ENCODE measurements around the gene TSC2.

The TSC2 gene

DNA sequence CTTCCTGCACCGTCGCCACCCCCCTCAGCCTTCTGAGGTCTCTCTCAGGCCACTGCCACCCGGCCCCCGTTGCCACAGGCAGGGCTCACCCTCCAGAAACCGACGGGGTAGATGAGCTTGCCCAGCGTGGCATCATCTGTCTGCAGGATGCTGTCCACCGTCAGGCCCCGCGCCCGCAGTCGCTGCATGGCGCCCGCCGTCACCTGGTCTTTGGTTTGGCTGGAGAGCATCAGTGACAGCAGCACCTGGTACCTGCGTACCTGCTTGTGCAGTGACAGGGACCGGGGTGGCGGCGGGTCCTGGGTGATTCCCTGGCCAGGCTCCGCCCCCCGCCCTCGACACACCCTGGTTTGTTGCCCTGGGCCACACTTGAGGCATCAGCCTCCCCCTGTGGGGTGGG is 3.2 kb upstream of the TSC2 start:
- no peak for DNase-seq

DNA sequence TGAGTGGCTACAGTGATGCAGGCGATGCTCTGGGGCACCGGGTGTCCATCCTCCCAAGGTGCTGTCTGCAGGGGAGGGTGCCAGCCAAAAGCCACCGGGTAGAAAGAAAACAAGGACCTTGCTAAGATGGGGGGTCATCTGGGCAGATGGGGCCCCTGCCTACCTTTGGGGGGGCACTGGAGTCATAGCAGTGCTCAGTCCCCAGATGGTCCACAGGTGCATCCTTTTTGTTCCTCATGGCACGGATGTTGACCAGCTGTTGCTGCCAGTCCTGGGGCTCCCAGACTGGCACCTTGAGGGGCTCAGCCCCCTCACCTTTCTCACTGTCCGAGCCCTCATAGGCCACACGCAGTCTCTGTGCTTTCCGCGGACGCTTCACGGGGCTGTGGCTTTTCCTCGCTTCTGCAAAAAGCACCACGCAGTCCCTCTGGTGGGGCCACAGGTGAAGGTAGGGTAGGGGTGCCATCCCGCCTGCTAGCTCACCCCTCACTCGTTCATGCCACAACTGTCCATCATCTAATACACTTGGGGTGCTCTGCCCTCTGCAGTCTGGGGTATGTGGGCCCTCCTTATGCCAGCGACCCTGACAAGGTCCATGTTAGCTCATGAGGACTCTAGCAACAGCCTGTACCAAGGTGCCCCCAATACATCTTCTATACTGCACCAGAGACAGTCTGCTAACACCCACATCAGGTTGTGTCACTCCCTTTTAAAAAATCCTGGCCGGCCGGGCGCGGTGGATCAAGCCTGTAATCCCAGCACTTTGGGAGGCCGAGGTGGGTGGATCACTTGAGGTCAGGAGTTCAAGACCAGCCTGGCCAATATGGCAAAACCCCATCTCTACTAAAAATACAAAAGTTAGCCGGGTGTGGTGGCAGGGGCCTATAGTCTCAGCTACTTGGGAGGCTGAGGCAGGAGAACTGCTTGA is 1.6 kb upstream of the TSC2 start:
- no peak for DNase-seq

DNA sequence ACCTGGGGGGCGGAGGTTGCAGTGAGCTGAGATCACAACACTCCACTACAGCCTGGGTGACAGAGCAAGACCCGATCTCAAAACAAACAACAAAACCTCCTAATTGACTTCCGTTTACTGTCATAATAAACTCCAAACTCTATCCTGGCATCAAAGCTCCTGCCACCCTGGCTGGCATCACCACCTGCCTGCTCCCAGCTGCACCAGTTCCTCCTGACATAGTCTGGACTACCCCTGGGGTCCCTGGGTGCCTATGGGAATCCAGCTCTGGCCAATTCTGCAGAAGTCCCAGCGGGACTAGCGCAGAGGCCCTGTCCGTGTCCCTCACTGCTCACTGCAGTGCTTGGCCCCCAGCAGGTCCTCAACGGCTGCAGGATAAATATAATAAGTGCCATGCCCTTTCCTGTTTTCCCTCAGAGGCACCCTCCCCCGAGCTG is 874 bp upstream of the TSC2 start:
- no peak for DNase-seq

DNA sequence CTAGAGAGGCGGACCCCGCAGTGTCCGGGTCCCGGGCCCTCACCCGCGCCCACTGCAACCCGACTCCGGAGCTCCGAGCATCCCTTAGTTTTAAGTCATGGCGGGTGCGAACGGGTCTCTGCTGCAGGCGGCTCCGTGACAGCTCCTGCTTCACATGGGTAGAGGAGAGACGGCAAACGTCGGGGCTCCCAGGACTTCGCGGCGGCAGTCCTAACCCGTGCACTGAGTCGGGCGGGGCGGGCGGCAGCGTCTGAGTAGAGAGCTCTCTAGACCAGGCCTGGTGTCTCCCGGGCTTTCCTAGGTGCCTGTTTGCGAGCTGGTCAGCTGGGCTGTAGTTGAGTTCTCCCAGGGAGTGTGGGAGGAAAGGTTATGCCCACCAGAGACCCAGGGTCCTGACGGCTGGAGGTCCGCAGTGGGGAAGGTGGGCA is 345 bp downstream of the TSC2 start:
- DNase-seq: no peak

DNA sequence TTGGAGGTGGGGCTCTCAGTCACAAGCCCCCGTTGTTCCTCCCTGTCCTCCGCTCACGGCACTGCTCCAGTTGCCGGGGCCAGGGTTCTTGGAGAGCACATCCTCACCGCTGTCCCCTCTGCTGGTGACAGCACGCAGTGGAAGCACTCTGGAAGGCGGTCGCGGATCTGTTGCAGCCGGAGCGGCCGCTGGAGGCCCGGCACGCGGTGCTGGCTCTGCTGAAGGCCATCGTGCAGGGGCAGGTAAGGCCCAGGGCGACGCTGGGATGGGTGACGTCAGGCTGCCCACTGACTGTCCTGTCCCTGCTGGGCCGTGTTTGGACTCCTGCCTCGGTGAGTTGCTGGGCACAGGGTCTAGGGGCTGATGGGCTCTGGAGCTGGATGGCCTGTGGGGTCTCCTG is 5.4 kb downstream of the TSC2 start:
- no peak for DNase-seq

DNA sequence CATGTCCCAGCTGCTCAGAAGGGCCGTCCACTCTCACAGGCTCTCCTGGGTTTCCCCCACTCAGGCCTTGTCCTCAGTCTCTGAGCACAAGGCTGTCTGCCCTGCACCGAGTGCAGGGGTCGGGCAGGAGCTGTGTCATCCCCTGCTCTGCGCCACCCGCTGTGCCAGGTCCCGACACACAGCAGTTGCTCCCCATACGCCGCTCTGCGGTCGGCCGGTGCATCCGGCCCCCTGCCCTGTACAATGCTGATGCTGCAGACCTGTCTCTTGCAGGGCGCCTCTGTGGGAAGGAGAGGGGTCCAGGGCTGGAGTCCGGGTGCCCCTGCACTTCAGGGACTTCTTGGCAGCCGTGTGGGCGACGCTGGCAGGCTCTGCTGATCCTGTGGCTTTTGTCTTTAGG is 6.1 kb downstream of the TSC2 start:
- DNase-seq: no peak

DNA sequence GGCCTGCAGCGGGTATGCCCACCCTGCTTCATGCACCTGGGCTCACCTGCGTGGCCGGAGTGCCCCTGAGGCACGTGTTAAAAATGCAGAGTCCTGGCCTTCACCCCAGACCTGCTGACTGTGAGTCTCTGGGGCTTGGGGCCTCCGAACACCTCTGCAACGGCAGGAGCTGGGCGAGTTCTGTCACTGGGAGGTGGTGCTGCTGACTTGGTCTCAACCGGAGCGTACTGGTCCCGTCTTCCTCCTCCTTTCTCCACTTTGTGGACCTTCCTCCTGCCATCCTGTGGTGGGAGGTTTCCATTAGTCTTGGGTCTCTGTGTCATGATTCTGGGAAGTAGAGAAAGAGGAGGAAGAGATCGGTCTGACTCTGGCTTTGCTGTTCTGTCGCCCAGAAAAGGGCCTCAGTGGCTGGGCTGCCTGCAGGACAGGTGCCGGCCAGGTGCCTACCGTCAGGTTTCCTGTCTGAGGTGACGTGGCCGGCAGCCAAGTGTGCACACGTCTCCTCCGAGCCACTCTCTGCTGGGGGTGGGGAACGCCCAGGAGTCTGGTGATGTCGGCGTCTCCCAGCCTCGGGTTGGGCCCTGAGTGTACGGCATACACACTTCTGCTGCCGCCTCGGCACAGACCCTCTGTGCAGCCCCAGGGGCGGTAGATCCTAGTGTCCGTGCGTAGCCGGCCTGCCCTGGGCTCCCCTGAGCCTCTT is 6.9 kb downstream of the TSC2 start:
- no peak for DNase-seq

DNA sequence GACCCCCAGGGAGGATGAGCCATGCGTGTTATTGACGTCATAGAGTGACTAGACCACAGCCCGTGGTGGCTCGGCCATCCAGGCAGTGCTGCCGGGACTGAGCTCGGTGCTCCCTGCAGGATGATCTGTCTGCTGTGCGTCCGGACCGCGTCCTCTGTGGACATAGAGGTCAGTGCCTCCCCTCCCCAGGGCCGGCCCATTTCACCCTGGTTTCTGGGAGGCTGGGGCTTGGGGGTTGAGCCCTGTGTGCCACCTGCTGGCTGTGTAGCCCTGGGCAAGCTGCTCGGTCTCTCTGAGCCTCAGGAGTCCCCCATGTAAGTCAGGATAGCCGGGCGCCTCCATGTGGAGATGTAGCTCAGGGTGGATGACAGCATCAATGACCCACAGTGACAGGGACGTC is 8.3 kb downstream of the TSC2 start:
- DNase-seq: no peak

DNA sequence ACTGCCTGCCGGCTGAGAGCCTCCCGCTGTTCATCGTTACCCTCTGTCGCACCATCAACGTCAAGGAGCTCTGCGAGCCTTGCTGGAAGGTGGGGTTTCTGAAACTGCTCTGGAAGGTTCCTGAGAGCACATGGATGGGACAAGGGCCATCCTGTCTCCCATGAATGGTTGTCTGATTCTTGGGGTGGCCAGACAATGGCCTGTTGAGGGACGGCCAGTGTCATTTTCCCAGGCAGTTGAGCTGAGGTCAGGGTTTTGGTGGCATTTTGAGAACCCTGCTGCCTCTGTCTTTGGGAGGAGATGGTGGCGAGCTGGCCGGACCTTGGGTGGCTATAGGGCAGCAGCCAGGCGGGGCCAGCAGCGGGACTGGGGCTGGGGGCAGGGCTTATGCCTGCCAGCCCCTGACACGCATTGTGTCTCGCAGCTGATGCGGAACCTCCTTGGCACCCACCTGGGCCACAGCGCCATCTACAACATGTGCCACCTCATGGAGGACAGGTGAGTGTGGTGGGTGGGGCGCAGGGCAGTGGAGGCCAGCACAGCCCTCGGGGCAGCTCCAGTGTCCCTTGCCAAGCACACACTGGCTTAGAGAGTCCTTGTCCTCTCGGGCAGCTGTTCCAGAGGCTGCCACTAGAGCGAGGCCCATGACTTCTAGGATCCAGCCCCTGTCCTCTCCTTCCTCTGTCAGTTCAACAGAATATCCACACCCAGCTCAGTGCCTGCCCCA is 9.1 kb downstream of the TSC2 start:
- no peak for DNase-seq

DNA sequence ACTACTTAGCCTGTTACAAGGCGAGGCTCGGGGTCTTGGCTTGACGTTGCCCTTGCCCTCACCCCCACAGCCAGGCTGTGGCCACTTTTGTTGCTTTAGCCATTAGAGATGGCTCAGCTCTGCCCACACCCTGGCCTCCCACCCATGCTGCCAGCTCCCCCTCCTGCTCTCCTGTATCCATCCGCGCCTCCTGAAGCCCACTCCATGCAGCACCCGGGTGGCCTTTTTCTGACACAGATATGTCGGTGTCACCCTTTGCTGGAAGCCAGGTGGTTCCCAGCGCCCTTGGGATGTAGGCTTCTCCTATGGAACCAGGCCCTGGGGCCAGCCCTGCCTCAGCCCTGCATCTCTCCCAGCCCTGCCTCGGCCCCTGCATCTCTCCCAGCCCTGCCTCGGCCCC is 9.7 kb downstream of the TSC2 start:
- DNase-seq: no peak

DNA sequence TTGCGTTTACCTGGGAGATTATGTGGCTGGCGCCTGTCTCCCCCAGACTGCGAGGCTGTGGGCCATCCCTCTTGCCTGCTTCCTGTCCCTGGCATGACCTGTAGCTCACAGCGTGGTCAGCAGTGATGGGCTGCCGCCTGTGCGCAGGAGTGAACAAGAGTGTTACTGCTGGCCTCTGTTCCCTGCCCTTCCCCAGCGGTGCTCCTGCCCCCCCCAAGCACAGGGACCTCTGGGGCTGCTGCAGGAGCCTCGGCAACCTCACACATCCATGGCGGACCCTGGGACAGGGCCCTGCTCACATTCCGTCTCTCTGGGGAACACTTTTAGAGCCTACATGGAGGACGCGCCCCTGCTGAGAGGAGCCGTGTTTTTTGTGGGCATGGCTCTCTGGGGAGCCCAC is 10.6 kb downstream of the TSC2 start:
- DNase-seq: no peak

DNA sequence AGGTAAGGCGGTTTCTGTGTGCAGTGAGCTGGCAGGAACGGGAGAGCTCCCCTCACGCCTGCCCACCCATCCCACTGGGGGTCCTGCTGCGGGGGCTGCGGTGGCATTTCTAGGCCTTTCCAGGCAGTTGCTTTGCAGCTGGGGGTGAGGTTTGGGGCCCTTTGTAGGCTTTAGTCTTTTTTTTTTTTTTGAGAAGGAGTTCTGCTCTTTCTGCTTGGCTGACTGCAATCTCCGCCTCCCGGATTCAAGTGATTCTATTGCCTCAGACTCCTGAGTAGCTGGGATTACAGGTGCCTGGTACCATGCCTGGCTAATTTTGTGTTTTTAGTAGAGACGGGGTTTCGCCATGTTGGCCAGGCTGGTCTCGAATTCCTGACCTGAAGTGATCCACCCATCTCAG is 11.1 kb downstream of the TSC2 start:
- no peak for DNase-seq

DNA sequence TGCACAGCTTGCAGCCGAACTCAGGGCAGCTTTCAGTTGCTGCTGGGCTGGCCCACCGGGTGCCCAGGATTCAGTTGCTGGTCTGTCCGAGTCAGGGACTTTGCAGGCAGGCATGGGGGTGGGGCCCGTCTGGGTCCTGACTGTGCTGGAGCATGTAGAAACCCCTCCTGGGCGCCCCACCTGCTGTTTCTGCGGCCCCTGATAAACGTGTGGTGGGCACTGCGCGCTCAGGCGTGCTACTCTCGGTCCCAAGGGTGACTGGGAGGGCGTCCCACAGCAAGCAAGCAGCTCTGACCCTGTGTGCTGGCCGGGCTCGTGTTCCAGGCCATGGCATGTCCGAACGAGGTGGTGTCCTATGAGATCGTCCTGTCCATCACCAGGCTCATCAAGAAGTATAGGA is 12.6 kb downstream of the TSC2 start:
- DNase-seq: no peak

DNA sequence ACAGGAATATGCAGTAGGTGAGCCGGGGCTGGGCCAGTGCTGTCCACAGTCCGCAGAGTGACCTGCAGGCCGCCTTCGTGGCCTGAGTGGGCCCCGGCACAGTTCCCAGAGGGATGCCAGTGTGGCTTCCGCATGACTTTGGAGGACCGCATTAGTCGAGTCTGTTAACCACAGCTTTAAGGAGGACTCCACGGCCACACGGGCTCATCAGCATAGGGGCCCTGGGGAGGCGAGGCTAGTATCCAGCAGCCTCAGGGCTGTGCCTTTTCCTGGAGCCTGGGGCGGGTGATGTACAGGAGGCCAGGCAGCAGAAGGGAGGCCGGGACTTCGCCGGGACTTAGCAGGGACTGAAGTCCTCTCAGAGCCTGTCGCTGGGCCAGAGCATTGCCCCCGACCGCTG is 13.2 kb downstream of the TSC2 start:
- no peak for DNase-seq

DNA sequence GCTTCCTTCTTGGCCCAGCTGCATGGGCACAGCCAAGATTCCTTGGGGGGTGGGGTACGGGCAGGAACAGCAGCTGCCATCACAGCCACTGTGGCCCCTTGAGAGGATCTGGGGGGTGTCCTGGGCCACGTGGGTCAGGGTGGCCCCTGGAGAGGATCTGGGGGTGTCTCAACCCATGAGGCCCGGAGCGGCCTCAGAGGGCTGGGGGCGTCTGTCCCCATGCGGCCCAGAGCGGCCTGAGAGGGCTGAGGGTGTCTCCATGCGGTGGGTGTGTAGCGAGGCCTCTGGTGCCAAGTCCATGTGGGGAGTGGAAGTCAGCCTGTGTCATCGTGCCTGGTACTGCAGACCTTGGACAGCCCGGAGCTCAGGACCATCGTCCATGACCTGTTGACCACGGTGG is 13.7 kb downstream of the TSC2 start:
- DNase-seq: no peak

DNA sequence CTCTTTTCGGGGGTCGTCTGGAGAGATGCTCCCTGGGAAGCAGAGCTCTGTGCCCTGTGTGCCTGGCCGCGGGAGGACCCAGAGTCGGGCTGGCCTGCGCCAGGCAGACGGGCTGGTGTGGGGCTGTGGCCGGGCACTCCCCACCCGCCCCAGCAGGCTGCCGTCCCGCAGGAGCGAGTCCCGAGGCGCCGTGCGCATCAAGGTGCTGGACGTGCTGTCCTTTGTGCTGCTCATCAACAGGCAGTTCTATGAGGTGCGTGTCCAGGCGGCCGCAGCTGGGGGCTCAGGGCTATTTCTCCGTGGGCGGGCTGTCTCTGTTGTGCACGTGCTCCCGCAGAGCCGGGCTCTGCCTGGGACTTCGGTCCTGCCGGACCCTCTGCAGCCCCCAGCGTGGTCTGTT is 15.0 kb downstream of the TSC2 start:
- DNase-seq: no peak

DNA sequence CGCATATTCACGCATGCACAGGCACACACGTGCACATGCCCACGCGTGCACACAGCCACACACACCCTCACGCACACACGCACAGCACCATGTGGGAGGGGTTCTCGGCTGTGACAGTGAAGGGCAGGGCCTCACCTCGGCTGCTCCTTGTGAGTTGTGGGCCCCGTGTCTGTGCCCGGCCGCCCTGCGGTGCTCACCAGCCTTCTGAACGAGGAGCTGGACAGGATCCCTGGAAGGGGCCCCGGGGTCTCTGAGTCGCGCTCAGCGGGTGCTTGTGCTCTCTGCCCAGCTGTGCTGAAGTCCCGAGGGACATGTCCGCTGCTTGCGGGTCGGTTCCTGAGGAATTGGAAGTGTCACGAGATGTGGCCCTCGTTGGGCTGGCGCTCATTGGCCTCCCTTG is 16.1 kb downstream of the TSC2 start:
- DNase-seq: no peak

DNA sequence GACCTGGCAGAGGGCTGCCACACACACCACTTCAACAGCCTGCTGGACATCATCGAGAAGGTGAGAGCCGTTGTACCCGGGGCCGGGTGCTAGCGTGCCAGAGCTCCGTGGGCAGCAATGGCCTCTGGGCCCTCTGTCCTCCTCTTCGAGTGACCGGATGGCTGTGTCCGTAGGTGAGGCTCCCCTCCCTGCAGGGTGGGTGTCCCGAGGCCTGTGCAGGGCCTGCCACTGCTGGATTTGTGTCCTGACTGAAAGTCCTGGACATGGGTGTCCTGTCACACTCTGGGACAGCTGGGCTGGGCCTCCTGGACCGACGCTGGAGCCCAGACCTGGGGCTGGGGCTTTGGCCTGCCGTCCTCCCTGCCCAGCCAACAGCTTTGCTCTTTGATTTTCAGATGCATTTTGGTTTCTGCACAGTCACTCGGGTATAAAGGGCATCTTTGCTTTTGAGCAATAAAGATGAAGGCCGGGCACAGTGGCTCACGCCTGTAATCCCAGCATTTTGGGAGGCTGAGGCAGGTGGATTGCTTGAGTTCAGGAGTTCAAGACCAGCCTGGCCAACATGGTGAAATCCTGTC is 16.7 kb downstream of the TSC2 start:
- DNase-seq: no peak

DNA sequence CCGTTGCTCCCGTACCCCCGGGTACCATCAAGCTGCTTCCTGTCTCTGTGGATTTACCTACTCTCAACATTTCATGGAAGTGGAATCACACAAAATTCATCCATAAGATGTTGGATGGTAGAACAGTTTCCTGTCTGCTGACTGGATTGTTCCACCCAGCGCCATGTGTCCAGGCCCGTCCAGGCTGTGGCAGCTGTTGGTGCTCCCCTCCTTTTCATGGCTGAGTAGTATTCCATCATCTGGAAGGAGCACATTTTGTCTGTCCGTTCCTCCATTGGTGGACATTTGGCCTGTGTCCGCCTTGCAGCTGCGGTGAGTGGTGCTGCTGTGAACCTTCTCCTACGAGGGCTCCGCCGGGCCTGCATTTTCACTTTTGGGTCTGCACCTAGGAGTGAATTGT is 18.4 kb downstream of the TSC2 start:
- DNase-seq: no peak

DNA sequence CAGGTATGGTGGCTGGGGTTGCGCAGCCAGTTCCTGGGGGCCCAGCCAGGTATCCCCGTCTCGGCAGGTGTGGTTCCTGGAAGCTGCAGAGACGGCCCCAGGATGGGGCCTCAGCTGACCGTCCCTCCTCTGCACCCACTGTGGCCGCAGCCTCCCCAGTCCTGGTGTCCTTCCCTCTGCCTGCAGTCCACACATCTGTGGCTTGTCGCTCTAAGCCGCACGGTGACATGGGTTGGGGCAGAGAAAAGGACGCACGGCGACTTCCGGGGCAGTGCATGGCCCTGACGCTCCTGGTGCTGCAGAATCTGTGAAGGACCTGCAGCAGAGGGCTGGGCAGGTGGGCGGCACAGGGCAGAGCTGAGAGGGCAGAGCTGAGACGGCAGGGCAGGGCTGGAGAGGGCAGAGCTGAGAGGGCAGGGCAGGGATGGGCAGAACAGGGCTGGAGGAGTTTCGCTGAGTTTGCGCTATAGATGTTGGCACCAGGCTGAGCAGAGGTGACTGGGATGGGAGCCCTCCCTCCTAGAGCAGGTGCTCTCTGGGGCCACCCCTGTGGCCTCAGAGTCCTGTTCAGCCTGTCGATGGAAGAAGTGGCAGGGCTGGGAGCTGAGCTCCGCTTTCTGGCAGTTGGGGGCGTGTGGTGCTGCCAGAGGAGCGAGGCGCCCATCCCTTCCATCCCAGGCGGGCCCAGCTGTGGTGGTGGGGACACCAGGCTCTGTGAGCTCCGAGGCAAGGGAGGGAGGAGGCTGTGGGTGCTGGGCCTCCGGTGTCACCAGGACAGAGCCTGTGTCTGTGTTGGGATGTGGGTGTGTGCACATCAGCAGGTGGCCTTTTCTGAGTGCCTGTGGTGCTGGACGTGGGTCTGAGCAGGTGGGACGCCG is 23.0 kb downstream of the TSC2 start:
- DNase-seq: no peak

DNA sequence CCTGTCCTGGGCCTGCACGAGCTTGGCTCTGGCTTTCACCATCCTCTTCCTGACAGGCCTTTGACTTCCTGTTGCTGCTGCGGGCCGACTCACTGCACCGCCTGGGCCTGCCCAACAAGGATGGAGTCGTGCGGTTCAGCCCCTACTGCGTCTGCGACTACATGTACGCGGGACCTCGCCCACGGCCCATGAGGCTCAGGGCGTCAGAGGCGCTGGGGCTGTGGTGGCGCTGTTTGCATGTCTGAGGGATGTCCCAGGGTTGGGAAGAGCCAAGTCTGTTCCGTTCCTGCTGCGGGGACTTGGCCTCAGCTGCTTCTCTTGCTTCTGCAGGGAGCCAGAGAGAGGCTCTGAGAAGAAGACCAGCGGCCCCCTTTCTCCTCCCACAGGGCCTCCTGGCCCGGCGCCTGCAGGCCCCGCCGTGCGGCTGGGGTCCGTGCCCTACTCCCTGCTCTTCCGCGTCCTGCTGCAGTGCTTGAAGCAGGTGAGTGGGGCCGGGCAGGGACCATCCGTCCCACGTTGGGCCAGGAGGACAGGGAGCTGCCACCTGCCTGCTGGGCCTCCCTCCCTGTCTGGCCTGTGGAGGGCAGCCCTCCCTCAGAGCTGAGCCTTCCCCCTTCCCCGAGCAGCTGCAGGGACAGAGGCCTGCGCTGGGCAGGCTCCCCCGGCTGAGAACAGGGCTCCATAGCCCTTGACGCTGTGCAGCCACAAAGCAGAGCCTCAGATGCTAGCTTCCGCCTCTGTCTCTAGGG is 23.8 kb downstream of the TSC2 start:
- DNase-seq: no peak

DNA sequence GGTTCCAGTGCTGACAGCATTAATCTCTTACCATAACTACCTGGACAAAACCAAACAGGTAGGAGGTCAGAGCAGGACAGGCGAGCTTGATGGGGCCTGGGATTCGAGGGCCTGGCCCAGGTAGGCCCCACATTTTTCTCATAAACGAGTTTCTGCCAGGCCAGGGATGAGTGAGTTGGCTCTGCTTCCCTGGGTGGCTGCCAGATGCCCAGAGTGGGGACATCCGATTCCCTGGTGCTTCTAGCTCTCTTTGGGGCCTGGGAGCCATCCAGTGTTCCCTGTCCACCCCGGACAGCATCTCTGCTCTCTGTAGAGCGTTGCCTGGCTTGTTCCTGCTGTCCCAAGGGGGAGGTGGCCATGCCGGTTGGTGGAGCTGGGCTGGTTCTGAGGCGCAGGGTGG is 25.1 kb downstream of the TSC2 start:
- DNase-seq: no peak
